Measurements from ENCODE around the gene TULP3.

The TULP3 gene

GRCh38 chr12:2855546-2855945, 35.1 kb upstream of the TULP3 start:
- Histone ChIP-seq H3K4me2 (no peak overlapping the region), H4K20me1 (ENCODE audit: insufficient read depth) (no peaks in the 10 kb centered on the region), H3K9ac (no peak overlapping the region), H2AFZ (ENCODE audit: low read depth) (no peak overlapping the region), H3K27me3 (ENCODE audit: insufficient read depth, low read depth) (no peaks in the 10 kb centered on the region), H3K4me1 (ENCODE audit: low read depth, poor library complexity, severe bottlenecking) (no peaks in the 10 kb centered on the region), H3K79me2 (ENCODE audit: insufficient read depth, low read depth) (no peaks in the 10 kb centered on the region), H3K4me3 (IDR thresholded peaks at IDR 0.05; ENCODE audit: insufficient read depth, low read depth, low read length) (no peak overlapping the region), H3K27ac (no peak overlapping the region), H3K36me3 (ENCODE audit: insufficient read depth) (no peaks in the 10 kb centered on the region; the same call in 1 of the 2 replicates)
- TF ChIP-seq CTCF (conservative IDR thresholded peaks at IDR 0.05; ENCODE audit: low read depth, low read length): no peak

- H4K20me1 ChIP-seq (ENCODE audit: insufficient read depth): no peaks in the 10 kb centered on the region
- no peak overlapping the region for H3K27ac ChIP-seq
- no peak overlapping the region for H3K4me3 ChIP-seq (IDR thresholded peaks at IDR 0.05; ENCODE audit: insufficient read depth, low read depth, low read length)
- no peaks in the 10 kb centered on the region; the same call in 1 of the 2 replicates for H3K36me3 ChIP-seq (ENCODE audit: insufficient read depth)
- H3K27me3 ChIP-seq (ENCODE audit: insufficient read depth, low read depth): no peaks in the 10 kb centered on the region
- H2AFZ ChIP-seq (ENCODE audit: low read depth): no peak overlapping the region
- no peaks in the 10 kb centered on the region for H3K4me1 ChIP-seq (ENCODE audit: low read depth, poor library complexity, severe bottlenecking)
- no peaks in the 10 kb centered on the region for H3K79me2 ChIP-seq (ENCODE audit: insufficient read depth, low read depth)
- H3K9ac ChIP-seq: no peak overlapping the region
- no peak overlapping the region for H3K4me2 ChIP-seq
- TF ChIP-seq CTCF (conservative IDR thresholded peaks at IDR 0.05; ENCODE audit: low read depth, low read length): no peak
Measured at GRCh38 chr12:2856051-2856450, 34.6 kb upstream of the TULP3 start.

GRCh38 chr12:2857021-2857431, 33.7 kb upstream of the TULP3 start, which contains the start of gene TEX52:
Gene TEX52, minus strand, starts transcription at chr12:2857039. Its CDS starts 13 bp downstream, at chr12:2857026.
- Histone ChIP-seq H3K27me3 (ENCODE audit: insufficient read depth, low read depth) (no peaks in the 10 kb centered on the region), H3K4me3 (IDR thresholded peaks at IDR 0.05; ENCODE audit: insufficient read depth, low read depth, low read length) (no peak within 1 kb of the TSS), H3K4me1 (ENCODE audit: low read depth, poor library complexity, severe bottlenecking) (no peaks in the 10 kb centered on the region), H3K4me2 (no peak within 1 kb of the TSS), H3K9ac (no peak within 1 kb of the TSS), H4K20me1 (ENCODE audit: insufficient read depth) (no peaks in the 10 kb centered on the region), H3K27ac (no peak within 1 kb of the TSS), H2AFZ (ENCODE audit: low read depth) (no peak within 1 kb of the TSS), H3K79me2 (ENCODE audit: insufficient read depth, low read depth) (no peaks in the 10 kb centered on the region), H3K36me3 (ENCODE audit: insufficient read depth) (no peaks in the 10 kb centered on the region; the same call in 1 of the 2 replicates)
- TF ChIP-seq CTCF (conservative IDR thresholded peaks at IDR 0.05; ENCODE audit: low read depth, low read length): no peak

GRCh38 chr12:2857576-2857975, 33.1 kb upstream of the TULP3 start:
- Histone ChIP-seq H3K4me1 (ENCODE audit: low read depth, poor library complexity, severe bottlenecking) (no peaks in the 10 kb centered on the region), H3K9ac (no peak overlapping the region), H3K27me3 (ENCODE audit: insufficient read depth, low read depth) (no peaks in the 10 kb centered on the region), H3K79me2 (ENCODE audit: insufficient read depth, low read depth) (no peaks in the 10 kb centered on the region), H3K4me2 (no peak overlapping the region), H2AFZ (ENCODE audit: low read depth) (no peak overlapping the region), H3K27ac (no peak overlapping the region), H3K36me3 (ENCODE audit: insufficient read depth) (no peaks in the 10 kb centered on the region; the same call in 1 of the 2 replicates), H3K4me3 (IDR thresholded peaks at IDR 0.05; ENCODE audit: insufficient read depth, low read depth, low read length) (no peak overlapping the region), H4K20me1 (ENCODE audit: insufficient read depth) (no peaks in the 10 kb centered on the region)
- TF ChIP-seq CTCF (conservative IDR thresholded peaks at IDR 0.05; ENCODE audit: low read depth, low read length): no peak
